H1 (cell line): ENCODE data around the gene FAM3B.

ENCODE experiments used
- CHD2 ChIP-seq: IDR thresholded peaks from 2 replicates; pipeline ENCODE4 v1.6.1; 2012; ENCODE audit warnings: low read length, improper control_type of control experiment
- FOSL1 ChIP-seq: IDR thresholded peaks from 2 replicates; pipeline ENCODE4 v1.6.1; 2011; ENCODE audit warnings: mild to moderate bottlenecking, low read depth, low read length, moderate library complexity; ENCODE audit not compliant: insufficient read depth
- KDM1A ChIP-seq: fragments of 200-600, 300-600 bp; sonication (generic); IDR thresholded peaks from 2 replicates; pipeline ENCODE4 v1.7.1; 2016; ENCODE audit warnings: mild to moderate bottlenecking, low read length, borderline replicate concordance
- POLR2A ChIP-seq, 2 experiments: IDR thresholded peaks; 1 replicate in 1 of 2; 2 replicates in 1 of 2; pipeline ENCODE4 v1.6.1; 2011; ENCODE audit warnings: low read depth in 2 of 2, low read length in 2 of 2, mild to moderate bottlenecking in 2 of 2; ENCODE audit errors: control extremely low read depth in 1 of 2
- ZNF274 ChIP-seq: IDR thresholded peaks from 2 replicates; pipeline ENCODE4 v1.7.0; 2012; ENCODE audit warnings: low read length, borderline replicate concordance; ENCODE audit errors: extremely low read depth

DNA sequence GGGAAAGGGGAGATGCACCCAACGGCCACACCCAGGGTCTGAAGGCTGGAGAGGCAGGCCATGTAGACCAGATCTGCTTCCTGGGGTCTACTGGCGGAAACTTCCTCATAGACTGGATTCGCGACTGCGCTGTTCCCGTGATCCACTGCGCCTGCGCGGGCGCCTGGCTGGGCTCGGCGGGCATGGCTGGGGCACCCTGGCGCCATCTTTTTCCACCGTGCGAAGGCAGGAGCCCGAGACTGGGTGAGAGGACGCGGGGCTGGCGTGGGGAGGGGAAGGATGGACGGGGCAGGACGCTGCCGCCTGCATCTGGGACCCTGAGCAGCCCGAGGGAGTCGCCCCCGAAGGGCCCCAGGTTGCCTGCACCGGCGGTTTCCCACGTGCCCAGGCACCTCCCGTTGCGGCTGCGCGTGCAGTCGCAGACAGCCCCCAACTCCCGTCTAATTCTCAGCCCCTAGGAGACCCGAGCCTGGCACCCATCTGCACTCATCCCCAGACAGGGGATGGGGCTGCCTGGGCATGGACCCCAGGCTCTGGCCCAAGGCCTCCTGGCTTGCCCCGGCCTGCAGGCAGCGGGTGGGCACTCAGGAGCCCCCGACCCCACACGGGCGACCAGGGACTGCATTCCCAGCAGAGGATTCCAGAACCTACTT is 12.4 kb upstream of the FAM3B start:
- TF ChIP-seq POLR2A (IDR thresholded peaks at IDR 0.05; ENCODE audit: control extremely low read depth in 1 of 2, low read depth in 2 of 2, low read length in 2 of 2) (no peak), ZNF274 (no peak), CHD2 (no peak), KDM1A (no peak), FOSL1 (no peak)
